ENCODE results near the gene DNLZ.

- TF ChIP-seq, protein P1, sequence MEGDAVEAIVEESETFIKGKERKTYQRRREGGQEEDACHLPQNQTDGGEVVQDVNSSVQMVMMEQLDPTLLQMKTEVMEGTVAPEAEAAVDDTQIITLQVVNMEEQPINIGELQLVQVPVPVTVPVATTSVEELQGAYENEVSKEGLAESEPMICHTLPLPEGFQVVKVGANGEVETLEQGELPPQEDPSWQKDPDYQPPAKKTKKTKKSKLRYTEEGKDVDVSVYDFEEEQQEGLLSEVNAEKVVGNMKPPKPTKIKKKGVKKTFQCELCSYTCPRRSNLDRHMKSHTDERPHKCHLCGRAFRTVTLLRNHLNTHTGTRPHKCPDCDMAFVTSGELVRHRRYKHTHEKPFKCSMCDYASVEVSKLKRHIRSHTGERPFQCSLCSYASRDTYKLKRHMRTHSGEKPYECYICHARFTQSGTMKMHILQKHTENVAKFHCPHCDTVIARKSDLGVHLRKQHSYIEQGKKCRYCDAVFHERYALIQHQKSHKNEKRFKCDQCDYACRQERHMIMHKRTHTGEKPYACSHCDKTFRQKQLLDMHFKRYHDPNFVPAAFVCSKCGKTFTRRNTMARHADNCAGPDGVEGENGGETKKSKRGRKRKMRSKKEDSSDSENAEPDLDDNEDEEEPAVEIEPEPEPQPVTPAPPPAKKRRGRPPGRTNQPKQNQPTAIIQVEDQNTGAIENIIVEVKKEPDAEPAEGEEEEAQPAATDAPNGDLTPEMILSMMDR (IDR thresholded peaks at IDR 0.05): no peak
- no peak for TF ChIP-seq POLR2AphosphoS5 (IDR thresholded peaks at IDR 0.05)
These were observed 10.0 kb upstream of the DNLZ start, which contains the start of gene CARD9 for GRCh38 chr9:136373300-136374182.
